Fibroblast of lung (primary cell): ENCODE measurements around the gene HIPK2.

ENCODE experiments used
- EZH2 ChIP-seq: IDR thresholded peaks from 2 replicates; pipeline ENCODE4 v1.5.1; 2012; ENCODE audit warnings: low read length, control low read depth, mild to moderate bottlenecking; ENCODE audit errors: missing control alignments
- TF ChIP-seq, protein P1 (sequence below), 2 donors: IDR thresholded peaks in 1 of 2; conservative IDR thresholded peaks in 1 of 2; 1 replicate in 1 of 2; 2 replicates in 1 of 2; pipeline ENCODE4 v1.5.1; 2011 to 2012; ENCODE audit warnings: low read length in 2 of 2, control low read depth in 1 of 2, inconsistent platforms in 1 of 2, low read depth in 1 of 2, mild to moderate bottlenecking in 1 of 2

DNA sequence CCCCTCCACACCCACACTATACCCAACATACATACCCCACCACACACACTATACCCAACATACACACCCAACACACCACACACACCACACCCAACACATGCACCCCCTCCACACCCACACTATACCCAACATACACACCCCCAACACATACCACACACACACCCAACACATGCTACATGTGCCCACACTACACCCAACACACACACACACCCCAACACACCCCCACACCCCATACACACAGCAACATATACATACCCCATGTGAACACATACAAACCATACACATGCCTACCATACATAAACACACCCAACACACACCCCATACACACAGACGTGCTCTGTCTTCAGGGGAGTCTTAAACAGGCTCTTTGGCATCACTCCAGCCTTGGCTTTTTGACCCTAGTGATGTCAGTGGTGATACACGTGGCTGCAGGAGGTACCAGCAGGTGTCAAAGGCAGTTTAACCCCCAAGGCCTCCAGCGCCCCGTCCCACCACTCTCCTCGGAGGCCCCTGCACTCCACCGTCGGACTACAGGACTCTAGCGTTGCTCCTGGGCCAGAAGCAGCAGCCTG, 73.4 kb downstream of the HIPK2 start:
- TF ChIP-seq, protein P1, sequence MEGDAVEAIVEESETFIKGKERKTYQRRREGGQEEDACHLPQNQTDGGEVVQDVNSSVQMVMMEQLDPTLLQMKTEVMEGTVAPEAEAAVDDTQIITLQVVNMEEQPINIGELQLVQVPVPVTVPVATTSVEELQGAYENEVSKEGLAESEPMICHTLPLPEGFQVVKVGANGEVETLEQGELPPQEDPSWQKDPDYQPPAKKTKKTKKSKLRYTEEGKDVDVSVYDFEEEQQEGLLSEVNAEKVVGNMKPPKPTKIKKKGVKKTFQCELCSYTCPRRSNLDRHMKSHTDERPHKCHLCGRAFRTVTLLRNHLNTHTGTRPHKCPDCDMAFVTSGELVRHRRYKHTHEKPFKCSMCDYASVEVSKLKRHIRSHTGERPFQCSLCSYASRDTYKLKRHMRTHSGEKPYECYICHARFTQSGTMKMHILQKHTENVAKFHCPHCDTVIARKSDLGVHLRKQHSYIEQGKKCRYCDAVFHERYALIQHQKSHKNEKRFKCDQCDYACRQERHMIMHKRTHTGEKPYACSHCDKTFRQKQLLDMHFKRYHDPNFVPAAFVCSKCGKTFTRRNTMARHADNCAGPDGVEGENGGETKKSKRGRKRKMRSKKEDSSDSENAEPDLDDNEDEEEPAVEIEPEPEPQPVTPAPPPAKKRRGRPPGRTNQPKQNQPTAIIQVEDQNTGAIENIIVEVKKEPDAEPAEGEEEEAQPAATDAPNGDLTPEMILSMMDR (conservative IDR thresholded peaks at IDR 0.05 in 1 of 2, IDR thresholded peaks at IDR 0.05 in 1 of 2; ENCODE audit: low read depth in 1 of 2, low read length in 2 of 2) = no peak
- TF ChIP-seq EZH2 = no peak
